ENCODE results near the gene GGCT.

Gene GGCT

DNA sequence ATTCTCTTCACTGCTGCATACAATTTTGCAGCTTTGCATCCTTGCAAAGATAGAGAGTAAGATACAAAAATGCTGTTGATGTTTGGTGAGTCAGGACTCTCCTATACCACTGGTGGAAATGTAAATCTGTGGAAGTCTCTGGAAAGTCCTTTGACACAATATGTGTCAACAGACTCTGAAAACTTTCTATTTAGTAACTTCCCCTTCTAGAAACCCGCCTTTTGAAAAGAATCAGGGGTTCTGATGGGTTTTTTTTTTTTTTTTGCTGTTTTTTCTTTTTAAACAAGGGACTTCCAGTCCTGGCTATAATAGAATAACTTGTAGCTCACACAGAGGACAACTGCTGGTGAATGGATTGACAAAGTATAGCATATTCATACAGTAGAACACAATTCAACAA lies 42.5 kb downstream of the GGCT start:
- no peak for DNase-seq (ENCODE audit: low spot score)

- no peak for DNase-seq (ENCODE audit: low spot score)
Observed at GRCh38 chr7:30460246-30460633, 44.4 kb downstream of the GGCT start.

GRCh38 chr7:30459591-30460245 lies 44.9 kb downstream of the GGCT start:
- no peak for DNase-seq (ENCODE audit: low spot score)

DNA sequence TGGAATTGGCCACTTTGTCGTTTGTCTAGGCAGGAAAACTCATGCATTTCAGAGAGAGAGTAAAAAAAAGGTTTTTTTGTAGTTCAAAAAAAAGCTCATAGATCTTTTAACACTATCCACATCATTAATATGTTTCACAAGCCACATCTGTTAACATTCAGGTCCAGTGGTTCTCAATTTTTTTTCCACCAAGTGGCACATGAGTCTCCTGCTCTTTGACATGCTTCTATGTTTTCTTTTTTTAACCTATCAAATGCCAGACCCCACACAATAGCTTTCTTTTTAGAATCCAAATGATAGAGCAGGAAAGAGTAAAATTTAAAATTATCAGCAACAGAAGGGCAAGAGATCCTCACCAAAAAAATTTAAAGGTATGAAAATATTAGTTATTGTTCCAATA lies 46.3 kb downstream of the GGCT start:
- DNase-seq (ENCODE audit: low spot score): no peak

- DNase-seq (ENCODE audit: low spot score): no peak
Observed at GRCh38 chr7:30453921-30454320, 50.7 kb downstream of the GGCT start.

GRCh38 chr7:30453016-30453415 lies 51.6 kb downstream of the GGCT start:
- DNase-seq (ENCODE audit: low spot score): no peak

- DNase-seq (ENCODE audit: low spot score): no peak
Observed at GRCh38 chr7:30452280-30452930, 52.2 kb downstream of the GGCT start.

DNA sequence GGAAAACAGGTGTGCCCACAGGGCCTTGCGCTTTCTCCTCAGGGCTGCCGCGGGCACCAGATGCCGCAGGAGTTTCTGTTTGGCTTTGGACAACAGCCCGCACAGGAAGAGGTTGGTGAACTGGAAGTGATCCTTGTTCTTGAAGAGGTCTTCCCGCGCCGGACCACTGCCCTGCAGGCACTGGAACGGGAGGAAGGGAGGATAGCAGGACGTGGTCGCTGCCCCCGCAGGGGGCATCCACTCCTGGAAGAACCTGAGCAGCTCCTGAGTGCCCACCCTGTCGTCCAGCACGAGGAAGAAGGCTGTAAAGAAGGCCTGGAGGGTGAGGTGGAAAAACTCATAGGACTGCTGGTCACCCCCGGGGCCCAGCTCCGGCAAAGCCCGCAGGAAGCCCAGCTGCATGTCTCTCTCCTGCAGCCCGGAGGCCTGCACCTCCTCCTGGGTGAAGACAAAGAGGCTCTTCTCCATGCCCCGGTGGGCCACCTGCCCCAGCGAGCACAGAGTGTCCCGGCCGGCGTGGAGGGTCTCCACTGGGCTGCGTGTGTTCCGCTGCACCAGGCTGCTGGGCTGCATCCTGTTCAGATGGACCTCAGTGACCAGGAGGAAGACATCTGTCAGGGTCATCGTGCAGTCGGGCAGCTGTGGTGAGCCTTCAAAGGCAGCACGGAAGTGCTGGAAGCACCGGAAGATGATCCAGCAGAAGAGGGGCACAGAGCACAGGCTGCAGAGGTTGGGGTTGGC lies 52.9 kb downstream of the GGCT start:
- DNase-seq (ENCODE audit: low spot score): no peak

DNA sequence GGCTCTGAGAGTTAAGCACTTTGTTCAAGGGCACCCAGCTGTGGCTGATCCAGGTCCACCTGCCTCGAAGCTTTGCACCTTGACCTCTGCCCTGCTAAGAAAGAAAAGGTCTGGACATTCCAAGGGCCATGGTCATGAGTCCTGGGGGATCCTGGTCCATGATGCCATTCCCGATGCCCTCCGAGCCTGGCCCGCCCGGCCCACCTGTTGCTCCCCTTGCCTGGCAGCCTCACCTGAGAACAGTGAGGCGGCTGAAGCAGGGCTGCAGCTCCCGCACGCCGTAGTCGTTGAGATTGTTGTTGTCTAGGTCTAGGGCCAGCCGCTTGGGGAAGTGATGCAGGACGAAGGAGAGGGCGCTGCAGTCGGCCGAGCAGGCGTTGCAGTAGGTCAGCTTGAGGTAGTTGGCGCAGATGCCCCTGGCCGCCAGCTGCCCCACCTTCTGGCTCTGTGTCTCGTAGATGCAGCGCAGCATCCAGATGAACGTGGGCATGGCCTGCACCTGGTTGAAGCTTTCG lies 53.6 kb downstream of the GGCT start:
- no peak for DNase-seq (ENCODE audit: low spot score)

DNA sequence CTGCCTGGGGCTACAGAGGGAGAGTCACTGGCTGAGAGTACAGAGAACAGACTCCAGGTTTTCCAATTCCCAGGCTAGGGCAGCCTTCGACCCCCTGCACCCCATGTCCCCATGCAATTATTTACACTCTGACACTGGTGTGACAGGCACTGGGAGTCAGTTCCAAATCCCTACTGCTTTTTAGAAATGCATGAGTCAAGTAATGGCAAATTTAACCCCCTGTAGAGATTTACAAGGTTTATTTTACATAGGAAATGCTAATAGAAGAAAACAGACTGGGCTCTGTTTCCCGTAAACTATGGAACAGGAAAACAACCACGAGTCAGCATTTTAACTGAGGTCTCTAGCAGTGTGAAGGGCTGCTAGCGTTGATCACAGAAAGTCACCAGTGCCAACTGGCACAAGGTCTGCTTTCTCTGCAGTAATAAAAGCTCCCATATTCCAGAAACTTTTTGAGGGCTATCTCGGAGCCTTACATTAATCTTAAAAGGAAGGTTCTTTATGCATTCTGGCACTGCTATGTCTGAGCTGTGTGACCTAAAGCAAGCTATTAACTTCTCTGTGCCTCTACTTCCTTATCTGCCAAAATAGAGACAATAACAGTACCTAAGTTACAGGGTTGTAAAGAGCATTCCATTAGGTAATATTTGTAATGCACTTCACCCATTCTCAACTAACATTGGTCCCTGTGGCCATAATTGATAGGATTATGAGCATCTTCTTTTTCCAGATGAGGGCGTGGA lies 54.2 kb downstream of the GGCT start:
- no peak for DNase-seq (ENCODE audit: low spot score)

DNA sequence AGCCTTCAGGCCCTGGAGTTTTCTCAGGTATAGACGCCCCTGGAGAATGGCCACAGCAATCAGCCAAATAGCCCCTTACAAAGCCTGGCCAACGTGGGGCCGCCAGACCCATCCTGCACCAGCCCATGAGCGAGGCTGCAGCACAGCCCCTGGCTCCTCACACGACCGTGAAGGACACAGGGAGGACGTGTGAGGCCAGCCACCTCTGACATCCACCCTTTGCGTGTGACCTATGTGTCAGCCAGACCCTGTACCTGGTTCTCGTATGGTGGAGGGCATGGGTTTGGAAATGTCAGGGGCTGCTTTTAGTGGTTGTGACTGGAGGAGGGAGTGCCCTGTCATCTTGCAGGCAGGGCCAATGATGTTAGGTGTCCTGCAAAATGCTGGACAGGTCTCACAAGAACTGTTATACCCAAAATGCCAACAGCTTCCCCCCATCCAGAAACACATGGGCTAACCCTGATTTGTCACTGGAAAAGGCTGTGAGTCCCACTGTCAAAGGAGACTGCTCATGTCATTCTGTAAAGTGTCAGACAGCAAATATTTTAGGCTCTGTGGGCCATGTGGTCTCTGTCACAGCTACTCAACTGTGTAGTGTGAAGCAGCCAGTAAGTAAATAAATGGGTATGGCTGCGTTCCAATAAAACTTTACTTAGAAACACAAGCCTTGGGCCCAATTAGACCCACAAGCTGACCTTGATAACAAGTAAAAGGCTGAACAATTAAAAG lies 56.0 kb downstream of the GGCT start:
- DNase-seq (ENCODE audit: low spot score): no peak

DNA sequence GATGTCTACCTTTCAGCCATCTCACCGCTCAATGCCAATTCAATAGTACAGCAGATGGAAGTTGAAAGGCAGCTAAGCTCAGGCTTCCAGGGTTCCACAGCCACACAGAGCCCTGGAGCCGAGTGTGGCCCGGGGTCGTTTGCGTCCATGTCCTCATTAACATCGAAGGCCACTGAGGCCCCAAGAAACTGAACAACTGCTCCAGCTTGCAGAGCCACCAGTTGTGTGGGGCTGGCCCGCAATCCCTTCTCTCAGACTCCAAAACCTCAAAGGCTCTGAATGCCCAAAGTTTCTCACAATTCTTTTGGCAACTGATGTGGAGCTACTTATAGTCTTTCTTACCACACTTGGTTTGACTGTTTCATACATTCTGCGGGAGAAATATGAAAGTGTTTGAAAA lies 57.2 kb downstream of the GGCT start:
- DNase-seq (ENCODE audit: low spot score): no peak

Measured in left forelimb (tissue), 1 donor.